Gastrocnemius medialis (tissue), 4 donors: ENCODE data around the gene NSMF. TPM values are rescaled to one million over a fixed set of nuclear protein-coding genes. Genes with fewer than 3 reads are reported as not detected.
"Not testable (repeated sequence)": the region's sequence is repeated elsewhere in the genome, so short reads cannot be mapped to it uniquely, and the experiment has no call there.

ENCODE experiments used
- ATAC-seq, 2 donors: fragments of 150-250 bp; one replicate each; pipeline ENCODE4 v1.9.1; 2016
- DNase-seq, 2 donors: peaks; one replicate each; pipeline ENCODE4 v3.0.0-alpha.2; 2019
- H3K27ac ChIP-seq, 4 donors: fragments of 200-600 bp; sonication (generic); 1 replicate in 1 of 4; 2 replicates in 3 of 4; pipeline ENCODE4 v1.5.1; 2016 to 2018; ENCODE audit warnings: mild to moderate bottlenecking in 2 of 4, moderate library complexity in 1 of 4
- H3K27me3 ChIP-seq, 3 donors: fragments of 200-600 bp; sonication (generic) in 2 of 3; 1 replicate in 1 of 3; 2 replicates in 2 of 3; pipeline versions ENCODE4 v1.5.1 to v1.6.0; 2016 to 2019; ENCODE audit warnings: mild to moderate bottlenecking in 1 of 3, moderate library complexity in 1 of 3
- H3K36me3 ChIP-seq, 2 donors: fragments of 200-600 bp; sonication (generic) in 1 of 2; one replicate each; pipeline ENCODE4 v1.5.1; 2017 to 2018
- H3K4me1 ChIP-seq, 2 donors: fragments of 200-600 bp; sonication (generic) in 1 of 2; one replicate each; pipeline ENCODE4 v1.5.1; 2016 to 2017; ENCODE audit warnings: mild to moderate bottlenecking in 2 of 2
- H3K4me3 ChIP-seq, 4 donors: fragments of 200-600 bp; sonication (generic) in 3 of 4; 1 replicate in 1 of 4; 2 replicates in 3 of 4; pipeline ENCODE4 v1.5.1; 2016 to 2019; ENCODE audit warnings: mild to moderate bottlenecking in 2 of 4
- H3K9me3 ChIP-seq, 3 donors: fragments of 200-600 bp; sonication (generic) in 2 of 3; 1 replicate in 1 of 3; 2 replicates in 2 of 3; pipeline ENCODE4 v1.5.1; 2016 to 2019
- CTCF ChIP-seq, 5 experiments: fragments of 450-650 bp in 3 of 5; fragments of 200-600 bp in 2 of 5; sonication (generic) in 2 of 5; IDR thresholded peaks in 4 of 5; conservative IDR thresholded peaks in 1 of 5; 1 replicate in 4 of 5; 2 replicates in 1 of 5; pipeline ENCODE4 v1.5.1; 2016 to 2019; ENCODE audit warnings: antibody characterized with exemption in 5 of 5, mild to moderate bottlenecking in 3 of 5, moderate library complexity in 3 of 5
- POLR2A ChIP-seq, 2 donors: fragments of 450-650 bp; IDR thresholded peaks; one replicate each; pipeline ENCODE4 v1.6.1; 2017; ENCODE audit warnings: antibody characterized with exemption in 2 of 2, mild to moderate bottlenecking in 2 of 2, moderate library complexity in 2 of 2
- in situ Hi-C, 4 donors: fragments of 200-750 bp; cut with MboI; loops; one replicate each; pipeline versions ENCODE4 v1.15.0 to v1.8.0; 2017; ENCODE audit warnings: low sequenced_read_pairs in 4 of 4
- intact Hi-C: fragments of 100-400 bp; cut with DNase I; formaldehyde crosslinking; loops from one replicate; pipeline ENCODE4 v1.15.1; 2023; ENCODE audit warnings: low total_unique reads
- total RNA-seq, 4 donors: library from RNA; depleted of rRNA; stranded (reverse); fragments of >200 nt; gene quantifications; one replicate each; pipeline versions ENCODE4 v1.1.0 to v1.2.3, GENCODE V29; 2016

The NSMF gene
- total RNA-seq, 4 donors from 2014 or later = 4.4 to 8.4 (median 7.1) TPM

GRCh38 chr9:137452761-137453642, 6.1 kb downstream of the NSMF start:
- intact Hi-C loops = no loop called here
- H3K4me1 ChIP-seq = no peaks in the 10 kb centered on the region
- no peaks in the 10 kb centered on the region for H3K27me3 ChIP-seq
- no peak overlapping the region for H3K27ac ChIP-seq
- peak overlapping the region in 3 of 4 donors; percentile 25 to 34 (median 32) for H3K4me3 ChIP-seq
- peak in 1 of 2 donors; percentile 12 for DNase-seq
- in situ Hi-C loops = no loop called here
- ATAC-seq = no peak
- peaks cover 0 to 6% of the 10 kb centered on the region in 2 donors for H3K36me3 ChIP-seq
- TF ChIP-seq POLR2A (IDR thresholded peaks at IDR 0.05) = no peak
- no peak for TF ChIP-seq CTCF (IDR thresholded peaks at IDR 0.05 in 4 of 5, conservative IDR thresholded peaks at IDR 0.05 in 1 of 5)
- no peaks in the 10 kb centered on the region for H3K9me3 ChIP-seq

- H3K4me1 ChIP-seq = no peaks in the 10 kb centered on the region
- no peak overlapping the region for H3K4me3 ChIP-seq
- intact Hi-C loops (no loop called here), in situ Hi-C loops (no loop called here)
- H3K27me3 ChIP-seq = no peaks in the 10 kb centered on the region
- no peak overlapping the region for H3K27ac ChIP-seq
- TF ChIP-seq CTCF (IDR thresholded peaks at IDR 0.05 in 4 of 5, conservative IDR thresholded peaks at IDR 0.05 in 1 of 5) = no peak
- no peak for TF ChIP-seq POLR2A (IDR thresholded peaks at IDR 0.05)
- H3K9me3 ChIP-seq = no peaks in the 10 kb centered on the region
- ATAC-seq = no peak
- peaks cover 0 to 6% of the 10 kb centered on the region in 2 donors for H3K36me3 ChIP-seq
- peak in 1 of 2 donors; percentile 8 for DNase-seq
Measured at GRCh38 chr9:137452006-137452760, 7.0 kb downstream of the NSMF start.

- H3K4me1 ChIP-seq, intact Hi-C loops, H3K27me3 ChIP-seq, ATAC-seq, DNase-seq, H3K9me3 ChIP-seq, H3K27ac ChIP-seq, H3K4me3 ChIP-seq, H3K36me3 ChIP-seq, in situ Hi-C loops: not testable (repeated sequence)
Measured at GRCh38 chr9:137451264-137452005, 7.7 kb downstream of the NSMF start.

GRCh38 chr9:137450539-137451222, 8.5 kb downstream of the NSMF start:
- H3K27me3 ChIP-seq, ATAC-seq, H3K36me3 ChIP-seq, in situ Hi-C loops, intact Hi-C loops, H3K4me1 ChIP-seq, H3K27ac ChIP-seq, H3K9me3 ChIP-seq, H3K4me3 ChIP-seq: not testable (repeated sequence)
- DNase-seq = peak in 1 of 2 donors; percentile 9

GRCh38 chr9:137449931-137450538, 9.1 kb downstream of the NSMF start:
- Histone ChIP-seq H3K36me3 (no peaks in the 10 kb centered on the region), H3K9me3 (no peaks in the 10 kb centered on the region), H3K27me3 (no peaks in the 10 kb centered on the region), H3K4me3 (no peak overlapping the region), H3K4me1 (peaks cover 0 to 9% of the 10 kb centered on the region in 2 donors), H3K27ac (no peak overlapping the region)
- ATAC-seq = no peak
- DNase-seq = peak in 1 of 2 donors; percentile 12
- intact Hi-C loops (no loop called here), in situ Hi-C loops (no loop called here)
- TF ChIP-seq CTCF (IDR thresholded peaks at IDR 0.05 in 4 of 5, conservative IDR thresholded peaks at IDR 0.05 in 1 of 5) = no peak
- no peak for TF ChIP-seq POLR2A (IDR thresholded peaks at IDR 0.05)
